Endothelial cell of hepatic sinusoid (primary cell): ENCODE measurements around the gene RGS4.

Source experiments
- in situ Hi-C: cut with HindIII; loops from 2 replicates; pipeline ENCODE4 v1.10.0; 2017; ENCODE audit warnings: low sequenced_read_pairs

Gene RGS4

DNA sequence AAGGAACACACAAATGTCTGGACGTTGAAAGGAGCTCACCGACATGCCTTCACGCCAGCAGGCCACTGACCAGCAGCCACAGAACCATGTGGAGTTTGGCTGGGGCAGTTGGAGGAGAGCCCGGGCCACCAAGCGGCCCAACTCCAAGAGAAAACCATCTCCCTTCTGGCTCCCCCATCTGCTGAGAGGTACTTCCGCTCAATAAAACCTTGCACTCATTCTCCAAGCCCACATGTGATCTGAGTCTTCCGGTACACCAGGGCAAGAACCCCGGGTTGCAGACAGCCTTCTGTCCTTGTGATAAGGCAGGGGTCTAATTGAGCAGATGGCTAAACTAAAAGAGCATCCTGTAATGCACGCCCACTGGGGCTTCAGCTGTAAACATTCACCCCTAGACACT, 24.4 kb downstream of the RGS4 start:
- in situ Hi-C loops = no loop called here

DNA sequence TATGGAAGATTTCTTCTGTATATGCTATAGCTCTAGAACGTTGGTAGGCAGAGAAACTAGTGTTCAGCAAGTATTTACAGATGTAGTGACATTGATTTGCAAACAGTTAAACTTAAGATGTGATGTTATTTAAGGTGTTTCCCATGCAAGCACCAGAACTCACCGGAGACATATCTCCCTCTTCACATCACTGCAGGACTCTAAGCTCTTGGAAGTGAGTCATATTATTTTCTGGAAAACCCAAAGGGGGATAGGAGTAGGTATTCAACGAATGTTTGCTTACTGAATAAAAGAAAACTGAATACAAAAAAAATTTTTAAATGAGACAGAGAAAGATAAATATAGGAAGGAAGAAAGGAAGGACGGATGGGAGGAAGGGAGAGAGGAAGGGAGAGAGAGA, 25.0 kb downstream of the RGS4 start:
- in situ Hi-C loops = no loop called here

DNA sequence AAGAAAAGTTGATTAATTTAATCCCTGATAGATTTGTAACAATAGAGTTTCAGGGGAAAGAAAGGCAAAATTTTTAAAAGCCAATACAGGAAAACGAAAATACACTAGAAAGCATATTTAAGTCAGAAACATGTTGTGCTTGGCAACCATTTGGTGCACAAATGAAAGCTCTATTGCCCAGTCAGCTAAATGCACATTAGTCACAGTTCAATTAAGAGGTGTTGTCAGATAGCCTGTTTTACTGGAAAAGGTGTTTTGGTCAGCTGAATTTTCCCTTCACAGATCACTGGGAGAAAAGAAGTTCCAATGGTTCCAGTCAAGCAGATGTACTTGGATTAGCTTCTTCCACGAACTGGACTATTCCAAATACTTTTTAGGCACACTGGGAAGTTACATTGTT, 25.4 kb downstream of the RGS4 start:
- in situ Hi-C loops = no loop called here

DNA sequence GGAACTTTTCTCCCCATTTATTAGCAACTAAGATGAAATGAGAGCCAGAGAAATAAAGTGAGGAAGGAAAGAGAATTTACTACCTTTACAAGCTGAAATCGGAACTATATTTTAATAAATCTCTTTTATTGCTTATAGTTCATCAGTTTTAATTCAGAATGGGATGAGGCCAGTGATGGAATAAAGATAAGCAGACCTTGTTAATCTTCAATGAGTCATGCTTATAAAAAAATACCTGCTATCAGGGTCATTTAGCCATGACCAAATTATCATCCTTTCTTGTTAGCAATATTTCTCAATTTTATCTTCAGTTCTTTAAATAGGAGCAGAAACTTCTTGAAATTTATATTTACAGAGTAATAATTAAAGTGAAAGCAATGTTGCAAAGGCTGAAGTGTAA, 26.1 kb downstream of the RGS4 start:
- in situ Hi-C loops = no loop called here

DNA sequence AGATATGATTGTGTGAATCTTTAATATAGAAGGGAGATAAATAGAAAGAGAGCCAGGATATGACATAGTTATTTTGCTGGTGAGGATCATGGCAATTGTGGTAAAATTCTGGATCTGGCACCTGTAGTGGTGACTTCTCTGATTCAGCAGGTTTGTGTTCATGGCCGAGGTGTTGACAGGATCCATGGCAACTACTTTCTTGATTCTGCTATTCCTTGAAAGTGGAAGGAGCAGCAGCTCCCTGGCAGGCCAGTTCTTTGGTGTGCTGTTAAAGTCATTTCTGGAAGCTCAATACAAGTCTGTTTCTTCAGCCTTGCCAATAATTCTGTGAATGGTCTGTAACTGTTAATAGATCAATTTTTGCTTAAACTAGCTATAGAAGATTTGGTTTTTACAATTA, 33.4 kb downstream of the RGS4 start:
- in situ Hi-C loops = no loop called here

DNA sequence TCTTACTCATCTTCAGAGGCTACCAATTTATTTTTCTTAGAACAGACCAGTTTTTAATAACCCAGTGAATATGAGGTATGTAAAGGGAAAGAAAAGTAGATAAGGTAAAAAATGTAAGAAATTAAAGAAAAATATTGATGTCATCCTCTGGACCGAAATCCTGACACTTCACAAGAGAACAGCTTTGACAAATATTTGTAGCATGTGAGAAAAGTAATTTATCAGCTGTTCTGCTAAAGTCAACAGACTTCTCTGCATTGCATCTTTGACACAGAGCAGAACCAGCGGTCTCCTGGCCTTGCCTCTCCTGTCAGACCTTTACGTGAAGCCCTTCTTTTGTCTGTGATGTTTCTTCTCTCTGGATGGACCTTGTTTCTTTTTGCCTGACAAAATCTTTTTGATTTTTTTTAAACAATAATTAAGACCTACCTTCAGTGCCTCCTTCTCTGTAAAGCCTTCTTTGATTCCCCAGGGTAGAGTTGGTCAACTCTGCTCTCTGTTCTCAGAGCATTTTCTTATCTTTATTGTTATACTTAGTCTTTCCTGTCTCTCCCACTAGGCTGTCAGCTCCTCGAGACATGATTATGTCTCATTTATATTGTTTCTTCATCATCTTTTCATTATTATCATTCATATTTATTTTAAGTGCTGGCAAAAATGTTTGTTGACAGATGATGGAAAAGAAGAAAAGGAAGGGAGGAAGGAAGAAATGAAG, 35.4 kb downstream of the RGS4 start:
- in situ Hi-C loops = loop anchor here (5.0 kb wide), 1 partner anchor 93 kb away; no protein-coding TSS in a partner anchor

DNA sequence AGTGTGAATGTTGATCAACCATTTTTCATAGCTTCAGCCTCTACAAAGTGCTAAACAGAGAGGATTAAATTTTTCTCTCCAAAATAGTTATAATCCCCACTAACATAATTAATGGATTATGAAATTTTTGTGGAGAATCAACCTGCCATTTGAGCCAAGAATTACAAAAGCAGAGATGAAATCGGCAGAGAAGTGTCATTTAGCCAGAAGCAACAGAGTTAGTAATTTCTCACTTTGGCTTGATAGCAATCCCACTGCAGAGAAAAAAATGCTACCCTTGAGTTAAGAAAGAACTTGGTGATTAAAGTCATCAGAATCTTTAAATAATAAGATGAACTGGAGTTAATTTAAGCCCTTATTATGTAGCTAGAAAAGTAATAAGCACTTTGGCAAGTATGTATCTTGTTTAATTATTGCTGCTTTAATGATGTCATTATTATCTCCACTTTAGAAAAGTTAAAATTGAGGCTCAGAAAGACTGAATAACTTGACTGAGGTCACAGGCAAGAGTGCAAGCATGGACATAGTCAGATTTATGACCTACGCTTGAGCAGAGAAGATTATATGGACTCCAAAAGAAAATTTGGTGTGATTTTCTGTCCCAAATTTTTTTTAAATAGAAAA, 37.3 kb downstream of the RGS4 start:
- in situ Hi-C loops = loop anchor here (5.0 kb wide), 1 partner anchor 91 kb away; no protein-coding TSS in a partner anchor

DNA sequence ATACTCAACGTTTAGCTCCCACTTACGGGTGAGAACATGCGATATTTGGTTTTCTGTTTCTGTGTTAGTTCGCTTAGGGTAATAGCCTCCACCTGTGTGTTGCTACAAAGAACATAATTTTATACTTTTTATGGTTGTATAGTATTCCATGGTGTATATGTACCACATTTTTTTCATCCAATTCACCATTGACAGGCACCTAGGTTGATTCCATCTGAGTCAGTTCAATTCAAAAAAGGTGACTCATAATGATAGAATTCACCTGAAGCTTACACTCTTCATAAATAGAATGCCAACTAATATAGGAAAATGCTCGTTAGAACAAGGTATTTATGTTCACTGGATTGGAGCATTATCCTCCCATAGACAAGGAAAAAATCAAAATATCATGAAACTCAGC, 38.5 kb downstream of the RGS4 start:
- in situ Hi-C loops = loop anchor here (5.0 kb wide), 1 partner anchor 90 kb away; no protein-coding TSS in a partner anchor

DNA sequence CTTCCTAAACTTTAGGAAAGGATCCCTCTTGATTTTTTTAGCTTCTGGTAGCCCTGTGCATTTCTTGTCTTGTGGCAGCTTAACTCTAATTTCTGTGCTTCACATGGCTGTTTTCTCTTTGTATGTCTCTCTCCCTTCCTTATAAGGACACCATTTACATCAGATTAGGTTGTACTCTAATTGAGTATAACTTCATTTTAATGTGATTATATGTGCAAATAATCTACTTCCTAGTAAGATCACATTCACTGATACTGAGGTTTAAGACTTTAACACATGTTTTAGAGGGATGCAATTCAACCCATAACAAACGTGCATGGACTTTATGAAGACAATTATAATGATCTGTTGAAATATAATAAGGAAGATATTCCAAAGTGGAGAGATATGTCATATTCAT, 46.7 kb downstream of the RGS4 start:
- in situ Hi-C loops = no loop called here

DNA sequence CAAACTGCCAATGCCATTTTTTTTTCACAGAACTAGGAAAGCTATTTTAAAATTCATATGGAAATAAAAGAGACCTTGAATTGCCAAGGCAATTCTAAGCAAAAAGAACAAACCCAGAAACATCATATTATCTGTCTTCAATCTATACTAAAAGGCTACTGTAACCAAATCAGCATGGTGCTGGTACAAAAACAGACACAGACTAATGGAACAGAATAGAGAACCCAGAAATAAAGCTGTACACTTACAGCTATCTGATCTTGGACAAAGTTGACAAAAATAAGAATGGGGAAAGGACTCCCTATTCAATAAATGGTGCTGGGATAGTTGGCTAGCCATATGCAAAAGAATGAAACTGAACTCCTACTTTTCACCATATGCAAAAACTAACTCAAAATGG, 50.5 kb downstream of the RGS4 start:
- in situ Hi-C loops = no loop called here

DNA sequence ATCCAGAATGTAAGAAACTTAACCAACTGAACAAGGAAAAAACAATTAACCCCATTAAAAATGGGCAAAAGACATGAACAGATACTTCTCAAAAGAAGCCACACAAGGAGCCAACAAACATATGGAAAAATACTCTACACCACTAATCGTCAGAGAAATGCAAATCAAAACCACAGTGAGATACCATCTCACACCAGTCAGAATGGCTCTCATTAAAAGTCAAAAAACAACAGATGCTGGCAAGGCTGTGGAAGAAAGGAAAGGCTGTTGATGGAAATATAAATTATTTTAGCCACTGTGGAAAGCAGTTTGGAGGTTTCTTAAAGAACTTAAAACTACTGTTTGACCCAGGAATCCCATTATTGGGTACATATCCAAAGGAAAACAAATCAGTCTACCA, 51.2 kb downstream of the RGS4 start:
- in situ Hi-C loops = no loop called here

DNA sequence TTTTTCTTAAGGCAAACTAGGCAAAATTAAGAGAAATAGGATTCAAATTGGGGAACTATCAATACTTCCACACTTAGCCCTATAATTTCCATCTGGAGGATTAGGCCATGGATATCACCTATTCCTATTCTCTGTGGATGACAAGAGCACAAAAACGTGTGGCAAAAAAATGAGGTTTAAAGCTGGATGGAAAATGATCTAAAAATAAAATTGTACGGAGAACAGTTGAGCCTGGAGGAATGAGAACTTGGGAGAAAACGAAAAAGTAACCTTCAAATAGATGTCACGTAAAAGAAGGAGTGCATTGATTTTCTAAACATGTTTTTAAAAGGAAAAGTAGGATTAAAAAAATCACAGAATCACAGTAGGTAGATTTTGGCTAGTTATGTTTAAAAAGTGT, 55.7 kb downstream of the RGS4 start:
- in situ Hi-C loops = no loop called here
